22Rv1 (cell line): Measurements from ENCODE around the gene PPIL1.

Source experiments
- H3K27ac ChIP-seq: fragments of 450-650 bp; 2 replicates; pipeline ENCODE4 v1.5.1; 2017
- CTCF ChIP-seq: fragments of 450-650 bp; IDR thresholded peaks from 2 replicates; pipeline ENCODE4 v1.5.1; 2017; ENCODE audit warnings: mild to moderate bottlenecking
- ZFX ChIP-seq: fragments of 450-650 bp; IDR thresholded peaks from 2 replicates; pipeline ENCODE4 v1.6.1; 2017; ENCODE audit warnings: antibody characterized with exemption, borderline replicate concordance

PPIL1 gene

GRCh38 chr6:36914227-36914794 lies 39.7 kb upstream of the PPIL1 start:
- H3K27ac ChIP-seq, result peak overlapping the region; percentile 49
- TF ChIP-seq CTCF (peak; percentile 69), ZFX (no peak)

- TF ChIP-seq CTCF (no peak), ZFX (no peak)
- H3K27ac ChIP-seq, result peak overlapping the region; percentile 49
These were observed 38.5 kb upstream of the PPIL1 start for GRCh38 chr6:36913082-36913481.

- H3K27ac ChIP-seq, result no peak overlapping the region
- TF ChIP-seq CTCF, result no peak
- TF ChIP-seq ZFX, result no peak
These were observed 38.0 kb upstream of the PPIL1 start for GRCh38 chr6:36912586-36912985.

- no peak overlapping the region for H3K27ac ChIP-seq
- TF ChIP-seq ZFX (no peak), CTCF (no peak)
These were observed 37.4 kb upstream of the PPIL1 start for GRCh38 chr6:36912030-36912454.

- TF ChIP-seq CTCF, result no peak
- TF ChIP-seq ZFX, result no peak
- no peak overlapping the region for H3K27ac ChIP-seq
These were observed 34.1 kb upstream of the PPIL1 start for GRCh38 chr6:36908747-36909146.

GRCh38 chr6:36907781-36908180 lies 33.2 kb upstream of the PPIL1 start:
- no peak overlapping the region for H3K27ac ChIP-seq
- TF ChIP-seq ZFX, result no peak
- no peak for TF ChIP-seq CTCF

- no peak for TF ChIP-seq CTCF
- no peak for TF ChIP-seq ZFX
- H3K27ac ChIP-seq, result no peak overlapping the region
These were observed 32.1 kb upstream of the PPIL1 start for GRCh38 chr6:36906539-36907325.
